Psoas muscle (tissue), 8 donors: ENCODE results near the gene COL23A1. TPM values are rescaled to one million over a fixed set of nuclear protein-coding genes. Genes with fewer than 3 reads are reported as not detected.

Experiments used
- ATAC-seq, 4 donors: fragments of 200-7000 bp; cut with Tn5 transposase; one replicate each; pipeline ENCODE4 v1.9.1; 2020; ENCODE audit warnings: moderate library complexity in 3 of 4, mild to moderate bottlenecking in 2 of 4
- DNase-seq, 2 donors: peaks; one replicate each; pipeline ENCODE4 v3.0.0-alpha.2; 2020
- H3K27ac ChIP-seq: fragments of 200-600 bp; one replicate; pipeline ENCODE4 v1.8.0; 2022
- H3K27me3 ChIP-seq, 3 donors: fragments of 200-600 bp in 1 of 3; one replicate each; pipeline versions ENCODE4 v1.6.1 to v1.8.0; 2013 to 2022; ENCODE audit warnings: low read length in 2 of 3, mild to moderate bottlenecking in 2 of 3, moderate library complexity in 1 of 3; ENCODE audit not compliant: insufficient read depth in 3 of 3
- H3K36me3 ChIP-seq, 2 donors: fragments of 200-600 bp in 1 of 2; one replicate each; pipeline versions ENCODE4 v1.6.1 to v1.8.0; 2013 to 2022; ENCODE audit warnings: low read depth in 1 of 2, mild to moderate bottlenecking in 1 of 2, moderate library complexity in 1 of 2; ENCODE audit not compliant: insufficient read depth in 1 of 2
- H3K4me1 ChIP-seq: fragments of 200-600 bp; one replicate; pipeline ENCODE4 v1.8.0; 2022
- H3K4me3 ChIP-seq: fragments of 200-600 bp; one replicate; pipeline ENCODE4 v1.8.0; 2022; ENCODE audit warnings: mild to moderate bottlenecking
- H3K9me3 ChIP-seq: fragments of 200-600 bp; one replicate; pipeline ENCODE4 v1.8.0; 2022
- WGBS, 3 donors: extraction: QIAGEN DNeasy Blood & Tissue Kit; methylation state at CpG; one replicate each; pipeline versions ENCODE4 v1.1.6 to v1.1.7; 2013; 5-methylcytosine and 5-hydroxymethylcytosine counted together
- intact Hi-C, 2 donors: fragments of 100-400 bp; cut with DNase I; formaldehyde crosslinking; loops; one replicate each; pipeline versions ENCODE4 v1.11.0 to v1.14.2; 2022
- polyA plus RNA-seq, 3 donors: library from polyadenylated mRNA; stranded (reverse); fragments of 200-250 nt; gene quantifications; one replicate each; pipeline ENCODE4 v1.2.3, GENCODE V29; 2013
- total RNA-seq, 4 donors: library from RNA; stranded (reverse); fragmentation: NEBNext Ultra II Directional in 2 of 4; extraction: Animal tissue kit (Norgen Biotek cat#: 25700) in 2 of 4; gene quantifications; one replicate each; pipeline versions ENCODE4 v1.2.1 to v1.2.4, GENCODE V29; 2021 to 2023
- TF ChIP-seq, protein P1 (sequence below): fragments of 200-600 bp; IDR thresholded peaks from one replicate; pipeline ENCODE4 v1.8.0; 2022; ENCODE audit warnings: antibody characterized with exemption
- donor health status: healthy with polysubstance abuse.
- donor health status: DM: no; HTN: no; CAD: no; lungs with moderate emphysema.
- donor health status: Bipolar disorder and iron deficiency.
- donor health status: healthy.
- donor health status: DM: yes; HTN: yes; CAD: no.
- donor health status: DM: no; HTN: no; CAD: no.
- donor health status: DM: no; HTN: no; CAD: no.
- donor health status: DM: yes; HTN: yes; CAD: no.

COL23A1 gene
- total and polyA plus RNA-seq, 7 donors: 0.66 to 3.0 (median 1.2) TPM

DNA sequence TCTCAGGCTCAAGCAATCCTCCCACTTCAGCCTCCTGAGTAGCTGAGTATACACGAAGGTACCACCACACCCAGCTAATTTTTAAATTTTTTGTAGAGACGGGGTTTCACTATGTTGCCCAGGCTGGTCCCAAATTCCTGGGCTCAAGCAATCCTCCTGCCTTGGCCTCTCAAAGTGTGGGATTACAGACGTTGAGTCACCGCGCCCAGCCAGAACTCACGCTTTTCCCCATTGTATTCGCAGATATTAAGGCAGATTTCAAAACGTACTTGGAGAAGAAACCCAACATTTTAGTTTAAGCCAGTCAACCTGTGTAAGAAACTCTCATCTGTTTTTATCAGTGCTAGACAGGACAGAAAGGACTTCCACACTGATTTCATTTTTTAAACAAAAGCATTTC is 26.6 kb downstream of the COL23A1 start:
- ATAC-seq (no peak), DNase-seq (no peak)
- H3K27ac ChIP-seq: no peak overlapping the region
- intact Hi-C loops: no loop called here
- H3K27me3 ChIP-seq: peaks cover 0 to 8% (median 0%) of the 10 kb centered on the region in 3 donors
- no peaks in the 10 kb centered on the region for H3K4me1 ChIP-seq
- H3K4me3 ChIP-seq: no peak overlapping the region
- TF ChIP-seq, protein P1, sequence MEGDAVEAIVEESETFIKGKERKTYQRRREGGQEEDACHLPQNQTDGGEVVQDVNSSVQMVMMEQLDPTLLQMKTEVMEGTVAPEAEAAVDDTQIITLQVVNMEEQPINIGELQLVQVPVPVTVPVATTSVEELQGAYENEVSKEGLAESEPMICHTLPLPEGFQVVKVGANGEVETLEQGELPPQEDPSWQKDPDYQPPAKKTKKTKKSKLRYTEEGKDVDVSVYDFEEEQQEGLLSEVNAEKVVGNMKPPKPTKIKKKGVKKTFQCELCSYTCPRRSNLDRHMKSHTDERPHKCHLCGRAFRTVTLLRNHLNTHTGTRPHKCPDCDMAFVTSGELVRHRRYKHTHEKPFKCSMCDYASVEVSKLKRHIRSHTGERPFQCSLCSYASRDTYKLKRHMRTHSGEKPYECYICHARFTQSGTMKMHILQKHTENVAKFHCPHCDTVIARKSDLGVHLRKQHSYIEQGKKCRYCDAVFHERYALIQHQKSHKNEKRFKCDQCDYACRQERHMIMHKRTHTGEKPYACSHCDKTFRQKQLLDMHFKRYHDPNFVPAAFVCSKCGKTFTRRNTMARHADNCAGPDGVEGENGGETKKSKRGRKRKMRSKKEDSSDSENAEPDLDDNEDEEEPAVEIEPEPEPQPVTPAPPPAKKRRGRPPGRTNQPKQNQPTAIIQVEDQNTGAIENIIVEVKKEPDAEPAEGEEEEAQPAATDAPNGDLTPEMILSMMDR: no peak
- WGBS, 3 donors: 77 to 81% (median 78%) methylated on average over 8 of the region's 8 CpGs
- H3K36me3 ChIP-seq: no peaks in the 10 kb centered on the region
- H3K9me3 ChIP-seq: no peaks in the 10 kb centered on the region

DNA sequence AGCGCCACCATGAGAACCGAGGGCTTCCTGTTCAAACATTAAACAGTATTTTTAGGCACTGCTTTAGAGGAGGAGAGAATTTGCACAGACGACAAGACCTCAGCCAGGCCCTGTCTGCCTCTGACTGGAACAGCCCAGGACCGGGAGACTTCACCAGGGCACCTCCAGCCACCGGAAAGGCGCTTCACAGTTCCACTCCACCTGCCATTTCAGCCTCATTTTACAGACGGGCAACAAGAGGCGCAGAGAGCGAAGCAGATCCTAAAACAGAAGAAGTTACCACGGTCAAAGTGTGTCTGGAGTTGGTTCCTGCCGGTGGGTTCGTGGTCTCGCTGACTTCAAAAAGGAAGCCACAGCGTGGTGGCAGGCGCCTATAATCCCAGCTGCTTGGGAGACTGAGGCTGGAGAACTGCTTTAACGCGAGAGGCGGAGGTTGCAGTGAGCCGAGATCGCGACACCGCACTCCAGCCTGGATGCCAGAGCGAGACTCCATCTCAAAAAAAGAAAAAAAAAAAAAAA is 28.4 kb downstream of the COL23A1 start:
- 83 to 86% (median 84%) methylated on average over 23 of the region's 23 CpGs for WGBS, 3 donors
- no peak for DNase-seq
- peaks cover 0 to 8% (median 0%) of the 10 kb centered on the region in 3 donors for H3K27me3 ChIP-seq
- intact Hi-C loops: no loop called here
- no peak overlapping the region for H3K4me3 ChIP-seq
- no peaks in the 10 kb centered on the region for H3K9me3 ChIP-seq
- no peaks in the 10 kb centered on the region for H3K4me1 ChIP-seq
- no peak for ATAC-seq
- no peak overlapping the region for H3K27ac ChIP-seq
- TF ChIP-seq, protein P1: no peak
- no peaks in the 10 kb centered on the region for H3K36me3 ChIP-seq

DNA sequence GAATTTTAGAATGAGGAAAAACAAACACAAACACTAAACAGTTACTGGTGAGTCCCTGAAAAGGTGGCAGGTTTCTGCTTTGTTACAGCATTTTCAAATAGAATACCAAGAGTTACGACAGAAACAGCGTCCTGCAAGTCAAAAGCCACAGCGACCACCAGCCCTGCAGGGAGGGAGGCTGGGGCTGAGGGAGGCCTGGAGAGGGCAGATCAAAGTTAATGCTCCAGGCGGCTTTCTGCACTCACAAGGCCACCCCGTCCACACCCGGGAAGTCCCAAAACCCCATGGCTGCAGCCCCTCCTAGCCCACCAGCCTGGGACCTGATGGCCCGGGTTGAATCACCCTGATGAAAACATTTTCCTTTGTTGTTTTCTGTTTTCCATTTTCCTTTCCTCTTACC is 29.3 kb downstream of the COL23A1 start:
- H3K4me1 ChIP-seq: no peaks in the 10 kb centered on the region
- no peaks in the 10 kb centered on the region for H3K36me3 ChIP-seq
- no peak for DNase-seq
- intact Hi-C loops: no loop called here
- 82 to 92% (median 90%) methylated on average over 6 to 7 of the region's 7 CpGs for WGBS, 3 donors
- no peaks in the 10 kb centered on the region for H3K9me3 ChIP-seq
- no peak overlapping the region for H3K27ac ChIP-seq
- TF ChIP-seq, protein P1: no peak
- no peak for ATAC-seq
- peaks cover 0 to 8% (median 0%) of the 10 kb centered on the region in 3 donors for H3K27me3 ChIP-seq
- no peak overlapping the region for H3K4me3 ChIP-seq

DNA sequence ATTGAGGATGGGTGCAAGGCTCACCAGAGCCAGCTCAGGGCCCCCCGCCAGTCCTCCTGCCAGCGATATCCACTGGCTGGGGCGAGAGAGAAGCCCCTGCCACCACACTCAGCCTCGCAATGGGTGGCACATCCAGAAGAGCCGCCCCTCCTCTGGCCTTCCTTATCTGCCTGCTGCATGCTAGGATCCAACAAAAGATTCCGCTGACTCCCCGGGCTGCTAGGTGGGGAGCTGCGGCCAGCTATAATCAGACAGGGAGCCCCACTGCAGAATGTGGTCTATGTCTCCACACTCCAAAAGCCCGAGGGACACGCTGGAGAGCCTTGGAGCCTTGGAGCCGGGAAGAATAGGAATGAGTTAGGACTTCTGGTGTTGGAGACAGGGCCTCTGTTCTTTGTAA is 32.8 kb downstream of the COL23A1 start:
- WGBS, 3 donors: 91 to 94% (median 92%) methylated on average over 11 of the region's 11 CpGs
- Histone ChIP-seq H3K4me1 (no peaks in the 10 kb centered on the region), H3K27ac (no peak overlapping the region), H3K9me3 (no peaks in the 10 kb centered on the region), H3K4me3 (no peak overlapping the region), H3K27me3 (no peaks in the 10 kb centered on the region), H3K36me3 (no peaks in the 10 kb centered on the region)
- ATAC-seq (no peak), DNase-seq (no peak)
- intact Hi-C loops: no loop called here
- TF ChIP-seq, protein P1: no peak

DNA sequence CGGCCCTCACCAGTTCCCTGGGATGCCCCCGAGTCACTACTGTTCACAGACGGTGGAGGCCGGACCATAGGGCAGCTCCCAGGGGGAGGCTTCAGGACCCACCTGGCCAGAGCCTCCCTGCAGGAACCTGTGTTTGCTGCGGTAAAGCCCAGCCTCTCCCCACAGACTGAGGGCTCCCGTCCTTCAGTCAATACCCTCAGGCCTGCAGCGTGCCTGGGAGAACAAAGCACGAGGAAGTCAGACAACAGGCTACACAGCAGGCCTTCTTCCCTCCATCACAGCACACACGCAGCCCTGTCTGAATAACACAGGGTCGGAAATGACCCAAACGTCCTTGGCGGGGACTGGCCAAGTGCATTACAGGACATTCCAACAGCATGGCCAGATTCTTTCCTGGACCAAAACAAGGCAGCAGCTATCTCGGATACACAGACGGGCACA is 34.4 kb downstream of the COL23A1 start:
- Histone ChIP-seq H3K27me3 (no peaks in the 10 kb centered on the region), H3K36me3 (no peaks in the 10 kb centered on the region), H3K4me1 (peaks cover 5% of the 10 kb centered on the region), H3K9me3 (no peaks in the 10 kb centered on the region), H3K27ac (no peak overlapping the region), H3K4me3 (no peak overlapping the region)
- WGBS, 3 donors: 83 to 84% (median 84%) methylated on average over 14 of the region's 14 CpGs
- DNase-seq (no peak), ATAC-seq (no peak)
- TF ChIP-seq, protein P1: no peak
- intact Hi-C loops: no loop called here
